ENCODE measurements around the gene KCP. TPM values are rescaled to one million over a fixed set of nuclear protein-coding genes. Genes with fewer than 3 reads are reported as not detected.

KCP gene
- total RNA-seq, 1 experiment from 2014 or later: 5.3 TPM

DNA sequence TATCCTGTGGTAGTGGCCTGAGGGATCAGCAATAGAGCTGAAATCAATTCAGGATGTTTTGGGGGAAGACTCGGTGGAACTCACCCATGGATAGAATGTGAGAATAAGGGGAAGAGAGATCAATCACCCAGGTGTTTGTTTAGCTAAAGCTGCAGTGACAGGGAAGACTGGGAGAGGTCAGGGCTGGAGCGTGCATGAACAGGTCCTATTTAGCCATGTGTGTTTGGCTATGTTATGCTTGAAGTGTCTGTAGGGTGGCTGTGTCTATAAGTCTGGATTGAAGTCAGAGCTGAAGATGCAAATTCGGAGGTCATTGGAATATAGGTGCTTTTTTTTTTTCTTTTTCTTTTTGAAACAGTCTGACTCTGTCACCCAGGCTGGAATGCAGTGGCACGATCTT is 43.3 kb downstream of the KCP start:
- Histone ChIP-seq H2BK20ac (ENCODE audit: low read depth, low read length, poor library complexity, severe bottlenecking) (no peak overlapping the region), H4K91ac (ENCODE audit: insufficient read length, low read depth, low read length) (no peak overlapping the region), H3K56ac (ENCODE audit: insufficient read length, low read depth, low read length) (no peak overlapping the region), H2AK5ac (ENCODE audit: insufficient read length, low read length) (no peak overlapping the region), H3K9ac (ENCODE audit: extremely low read depth, insufficient read length, low read length) (no peak overlapping the region), H3K27ac (ENCODE audit: insufficient read length, low read depth, low read length) (no peak overlapping the region), H3K27me3 (ENCODE audit: insufficient read depth, low read length) (peaks cover 11% of the 10 kb centered on the region; the same call in 1 of the 2 replicates), H3K4me1 (ENCODE audit: insufficient read depth, low read length) (0 out of 2 replicates have a peak, but pooled peaks cover 3% of the 10 kb centered on the region), H2BK15ac (ENCODE audit: low read depth, low read length) (no peak overlapping the region), H3K9me3 (ENCODE audit: control insufficient read depth, low read depth, low read length) (no peaks in the 10 kb centered on the region), H3K23me2 (ENCODE audit: insufficient read length, low read depth, low read length, poor library complexity, severe bottlenecking) (peaks cover 20% of the 10 kb centered on the region), H3K14ac (ENCODE audit: insufficient read depth, low read length) (no peak overlapping the region), H4K5ac (ENCODE audit: insufficient read length, low read depth, low read length) (no peak overlapping the region), H3K18ac (ENCODE audit: insufficient read length, low read depth, low read length) (no peak overlapping the region), H3K79me1 (ENCODE audit: insufficient read depth, low read depth, low read length, poor library complexity, severe bottlenecking) (no peaks in the 10 kb centered on the region), H4K8ac (replicated peaks; ENCODE audit: insufficient read length, low read depth, low read length) (no peak overlapping the region), H2AFZ (ENCODE audit: low read length) (no peak overlapping the region), H4K20me1 (ENCODE audit: control insufficient read depth, insufficient read depth, insufficient read length) (no peaks in the 10 kb centered on the region), H3K23ac (ENCODE audit: insufficient read length, low read depth, low read length) (no peak overlapping the region), H3K4me2 (ENCODE audit: insufficient read depth, insufficient read length, low read length) (no peak overlapping the region), H2BK12ac (ENCODE audit: insufficient read length, low read depth, low read length) (no peak overlapping the region), H3K79me2 (ENCODE audit: insufficient read depth, low read length) (no peaks in the 10 kb centered on the region; the same call in 1 of the 2 replicates), H2BK5ac (ENCODE audit: insufficient read length, low read length) (no peak overlapping the region), H2BK120ac (ENCODE audit: low read depth, low read length, poor library complexity, severe bottlenecking) (no peak overlapping the region), H3K4ac (ENCODE audit: low read depth, low read length) (no peak overlapping the region), H3T11ph (ENCODE audit: low read length) (no peak overlapping the region)
- H3K4me3 Mint-ChIP-seq: no peak overlapping the region
- WGBS (ENCODE audit: extremely low coverage, insufficient read length, low lambda C conversion rate): no CpG with 5 or more reads among the region's 4 CpGs
- no peak for DNase-seq
- peaks cover 50% of the 10 kb centered on the region for H3K27me3 Mint-ChIP-seq (ENCODE audit: low read depth)
- no peaks in the 10 kb centered on the region; a peak in 1 of 5 replicates for H3K9me3 Mint-ChIP-seq
- no peak overlapping the region for H3K27ac Mint-ChIP-seq
- TF ChIP-seq, protein P1, sequence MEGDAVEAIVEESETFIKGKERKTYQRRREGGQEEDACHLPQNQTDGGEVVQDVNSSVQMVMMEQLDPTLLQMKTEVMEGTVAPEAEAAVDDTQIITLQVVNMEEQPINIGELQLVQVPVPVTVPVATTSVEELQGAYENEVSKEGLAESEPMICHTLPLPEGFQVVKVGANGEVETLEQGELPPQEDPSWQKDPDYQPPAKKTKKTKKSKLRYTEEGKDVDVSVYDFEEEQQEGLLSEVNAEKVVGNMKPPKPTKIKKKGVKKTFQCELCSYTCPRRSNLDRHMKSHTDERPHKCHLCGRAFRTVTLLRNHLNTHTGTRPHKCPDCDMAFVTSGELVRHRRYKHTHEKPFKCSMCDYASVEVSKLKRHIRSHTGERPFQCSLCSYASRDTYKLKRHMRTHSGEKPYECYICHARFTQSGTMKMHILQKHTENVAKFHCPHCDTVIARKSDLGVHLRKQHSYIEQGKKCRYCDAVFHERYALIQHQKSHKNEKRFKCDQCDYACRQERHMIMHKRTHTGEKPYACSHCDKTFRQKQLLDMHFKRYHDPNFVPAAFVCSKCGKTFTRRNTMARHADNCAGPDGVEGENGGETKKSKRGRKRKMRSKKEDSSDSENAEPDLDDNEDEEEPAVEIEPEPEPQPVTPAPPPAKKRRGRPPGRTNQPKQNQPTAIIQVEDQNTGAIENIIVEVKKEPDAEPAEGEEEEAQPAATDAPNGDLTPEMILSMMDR (conservative IDR thresholded peaks at IDR 0.05): no peak
- peaks cover 12 to 18% (median 15%) of the 10 kb centered on the region in 3 experiments for H3K36me3 Mint-ChIP-seq (ENCODE audit: insufficient read depth in 1 of 3, low read depth in 3 of 3)
- H3K4me1 Mint-ChIP-seq: peaks cover 28 to 31% of the 10 kb centered on the region in 2 experiments
